Fibroblast of villous mesenchyme (primary cell): ENCODE measurements around the gene ZNF500. TPM values are rescaled to one million over a fixed set of nuclear protein-coding genes. Genes with fewer than 3 reads are reported as not detected.

Source experiments
- DNase-seq: peaks from one replicate; pipeline ENCODE4 v3.0.0-alpha.2; 2010; ENCODE audit warnings: low read depth
- H3K4me3 ChIP-seq: 2 replicates; pipeline ENCODE4 v1.5.1; 2011; ENCODE audit warnings: low read depth, mild to moderate bottlenecking, low read length
- CTCF ChIP-seq: IDR thresholded peaks from 2 replicates; pipeline ENCODE4 v1.5.1; 2012; ENCODE audit warnings: low read depth, mild to moderate bottlenecking, low read length; ENCODE audit not compliant: insufficient read depth
- total RNA-seq: library from RNA; depleted of rRNA; stranded (reverse); fragments of >200 nt; gene quantifications from 2 replicates; pipeline ENCODE4 v1.2.3, GENCODE V29; 2012

ZNF500 gene
- total RNA-seq, 1 donor: 12.5 TPM

DNA sequence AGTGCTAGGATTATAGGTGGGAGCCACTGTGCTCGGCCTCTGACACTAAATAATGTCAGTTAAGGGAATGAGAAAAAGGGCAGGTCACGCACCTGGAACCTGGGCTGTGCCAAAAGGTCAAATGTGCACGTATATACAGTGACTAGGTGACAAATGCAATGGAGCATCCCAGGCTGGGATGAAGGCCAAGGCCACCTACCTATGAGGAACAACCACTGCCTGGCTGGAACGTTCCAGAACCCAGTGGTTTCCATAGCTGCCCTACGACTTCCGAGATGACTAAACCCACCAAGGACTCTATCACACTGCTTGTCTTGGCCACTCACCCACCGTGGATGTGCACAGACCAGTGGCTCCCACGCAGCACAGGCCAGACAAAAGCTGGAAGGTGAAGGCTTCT, 16.1 kb downstream of the ZNF500 start:
- DNase-seq: no peak
- no peak overlapping the region for H3K4me3 ChIP-seq
- no peak for TF ChIP-seq CTCF

GRCh38 chr16:4749700-4750257, 17.2 kb downstream of the ZNF500 start:
- H3K4me3 ChIP-seq: no peak overlapping the region
- no peak for DNase-seq
- no peak for TF ChIP-seq CTCF

DNA sequence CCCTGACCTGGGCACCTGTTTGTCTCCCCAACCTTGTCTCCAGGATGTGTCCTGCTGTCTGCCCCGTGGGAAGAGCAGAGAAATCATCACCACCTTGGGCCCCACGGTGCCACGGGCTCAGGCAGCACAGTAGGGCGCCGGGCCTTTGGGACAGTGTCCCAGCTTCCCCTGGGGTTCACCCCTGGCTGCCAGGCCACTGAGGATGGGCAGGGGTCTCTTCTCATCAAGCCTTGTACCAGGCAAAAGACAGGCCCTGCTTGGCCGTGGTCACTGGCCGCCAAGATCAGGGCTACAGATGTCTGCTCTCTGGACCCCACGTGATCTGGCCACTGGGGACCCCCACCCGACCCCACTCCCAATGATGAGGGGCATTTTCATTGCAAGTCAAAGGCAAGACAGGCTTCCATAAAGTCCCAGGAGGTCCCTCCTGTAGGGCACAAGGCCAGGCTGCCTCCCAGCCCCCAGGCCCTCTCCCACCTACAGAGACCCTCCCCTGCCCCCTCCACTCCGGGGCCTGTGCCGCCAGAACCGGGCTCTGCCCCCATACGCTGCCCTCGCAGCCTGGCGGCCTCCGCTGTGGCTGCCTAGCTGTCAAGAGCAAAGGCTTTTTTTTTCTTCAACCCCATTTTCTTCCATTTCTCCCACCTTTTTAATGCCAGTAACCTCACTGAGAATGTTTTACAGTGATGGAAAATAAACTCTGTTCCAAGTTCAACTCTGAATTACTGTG, 18.1 kb downstream of the ZNF500 start:
- no peak for DNase-seq

DNA sequence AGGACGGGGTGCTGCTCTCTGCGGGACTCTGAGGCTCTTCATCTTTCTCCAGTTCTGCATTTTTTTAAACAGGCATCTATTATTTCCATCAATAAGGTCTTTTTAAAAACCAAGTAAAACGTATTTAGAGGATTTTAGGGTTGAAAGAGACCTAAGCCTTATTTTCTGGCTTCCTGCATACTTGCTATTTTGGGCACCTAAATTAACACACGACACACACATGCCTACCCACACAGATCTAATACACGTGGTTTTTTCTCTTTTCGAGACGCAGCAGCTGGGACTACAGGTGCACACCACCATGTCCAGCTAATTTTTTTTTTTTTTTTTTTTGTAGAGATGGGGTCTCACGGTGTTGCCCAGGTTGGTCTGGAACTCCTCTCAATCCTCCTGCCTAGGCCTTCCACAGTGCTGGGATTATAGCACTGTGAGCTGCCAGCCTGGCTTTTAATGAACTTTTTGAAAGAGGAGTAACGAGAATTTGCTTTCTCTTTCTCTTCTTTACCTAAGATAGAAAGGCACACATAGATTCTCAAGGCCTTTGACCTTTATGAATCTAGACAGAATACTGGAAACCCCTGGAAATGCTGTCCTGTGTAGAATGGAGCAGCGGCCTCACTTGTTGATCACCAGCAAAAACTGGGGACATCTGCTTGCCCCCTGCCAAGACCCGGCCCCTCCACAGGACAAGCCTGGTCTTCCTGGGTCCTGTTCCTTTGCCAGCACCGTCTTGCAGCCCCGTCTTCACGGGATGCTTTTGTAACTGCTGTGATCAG, 18.9 kb downstream of the ZNF500 start:
- DNase-seq: no peak
- TF ChIP-seq CTCF: no peak
- H3K4me3 ChIP-seq: no peak overlapping the region

More for the DNA sequence above, 18.1 kb downstream of the ZNF500 start:
- no peak for TF ChIP-seq CTCF
- H3K4me3 ChIP-seq: no peak overlapping the region

- no peak overlapping the region for H3K4me3 ChIP-seq
- DNase-seq: no peak
- no peak for TF ChIP-seq CTCF
Measured at GRCh38 chr16:4746991-4747574, 19.9 kb downstream of the ZNF500 start.

DNA sequence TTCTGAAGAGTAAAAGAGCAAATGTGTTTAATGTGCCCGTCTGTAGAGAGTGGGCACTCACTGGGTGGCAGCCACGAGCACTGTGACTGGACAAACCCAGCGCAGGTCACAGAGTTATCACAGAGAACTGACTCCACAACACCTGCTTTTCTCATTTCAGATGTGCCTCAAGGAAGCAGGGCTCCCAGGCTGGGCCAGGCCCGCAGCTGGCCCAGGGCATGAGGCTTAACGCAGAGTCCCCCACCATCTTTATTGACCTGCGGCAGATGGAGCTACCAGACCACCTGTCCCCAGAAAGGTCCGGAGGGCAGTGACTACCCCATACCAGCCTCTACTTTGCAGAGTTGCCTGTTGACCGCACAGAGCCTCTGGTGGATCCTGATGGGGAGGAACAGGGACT, 20.7 kb downstream of the ZNF500 start:
- H3K4me3 ChIP-seq: no peak overlapping the region
- no peak for TF ChIP-seq CTCF
- no peak for DNase-seq
